ENCODE results near the gene DNAJC5.

- TF ChIP-seq POLR2A (IDR thresholded peaks at IDR 0.05) = no peak
- TF ChIP-seq CTCF (IDR thresholded peaks at IDR 0.05 in 4 of 5, conservative IDR thresholded peaks at IDR 0.05 in 1 of 5) = no peak
Measured at GRCh38 chr20:63846888-63847236, 48.1 kb upstream of the DNAJC5 start.
